GM18499 (cell line): ENCODE data around the gene RADIL.

Experiments used
- ATAC-seq: cut with Tn5 transposase; IDR thresholded peaks from one replicate; pipeline ENCODE4 v1.9.1; 2021; ENCODE audit warnings: moderate number of reproducible peaks; ENCODE audit not compliant: insufficient read depth, unreplicated experiment

RADIL gene

DNA sequence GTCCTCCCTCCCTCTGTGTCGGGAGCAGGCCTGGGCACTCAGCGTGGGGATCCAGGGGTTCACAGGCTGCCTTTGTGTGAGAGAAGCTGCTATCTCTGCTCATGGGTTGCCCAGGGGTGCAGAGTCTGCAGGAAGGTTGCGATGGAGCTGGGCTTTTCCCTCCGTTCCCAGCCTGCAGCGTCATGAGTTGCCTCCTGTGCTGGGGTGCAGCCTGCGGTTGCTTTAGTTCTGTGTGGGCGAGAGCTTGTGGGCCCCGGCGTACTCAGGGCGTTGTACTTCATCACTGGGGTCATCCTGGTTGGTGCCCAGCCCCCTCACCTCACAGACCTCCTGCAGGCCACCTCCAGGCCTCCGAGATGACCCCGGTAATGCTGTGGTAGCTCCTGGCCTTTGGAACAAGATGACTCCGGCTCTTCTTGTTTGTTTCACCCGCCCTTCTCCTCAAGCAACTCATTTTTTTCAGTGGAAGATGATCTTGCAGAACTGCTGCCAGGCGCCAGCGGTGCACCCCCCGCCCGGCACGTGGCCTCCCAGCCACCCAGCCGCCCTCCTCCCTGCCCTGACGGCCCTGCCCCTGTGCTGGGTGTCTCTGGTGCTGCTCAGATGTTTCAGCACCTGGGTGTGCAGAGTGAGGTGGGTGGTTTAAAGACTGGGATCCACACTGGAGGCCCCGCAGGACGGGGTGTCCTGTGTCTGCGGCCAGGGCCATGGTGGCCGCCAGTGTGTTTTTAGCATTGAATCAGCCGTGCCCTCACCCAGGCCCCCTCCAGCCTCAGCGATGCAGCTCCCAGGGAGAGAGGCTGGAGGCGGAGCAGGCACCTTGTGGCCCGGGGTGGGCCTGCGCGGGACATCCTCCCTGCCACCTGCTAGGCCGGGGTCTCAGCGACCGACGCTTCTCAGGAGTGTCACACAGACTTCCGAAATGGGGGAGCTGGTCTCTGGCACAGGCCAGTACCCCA, 100.9 kb downstream of the RADIL start:
- ATAC-seq = no peak

GRCh38 chr7:4781366-4782069, 102.0 kb downstream of the RADIL start:
- ATAC-seq = no peak

GRCh38 chr7:4779118-4779517, 104.4 kb downstream of the RADIL start:
- ATAC-seq = no peak

DNA sequence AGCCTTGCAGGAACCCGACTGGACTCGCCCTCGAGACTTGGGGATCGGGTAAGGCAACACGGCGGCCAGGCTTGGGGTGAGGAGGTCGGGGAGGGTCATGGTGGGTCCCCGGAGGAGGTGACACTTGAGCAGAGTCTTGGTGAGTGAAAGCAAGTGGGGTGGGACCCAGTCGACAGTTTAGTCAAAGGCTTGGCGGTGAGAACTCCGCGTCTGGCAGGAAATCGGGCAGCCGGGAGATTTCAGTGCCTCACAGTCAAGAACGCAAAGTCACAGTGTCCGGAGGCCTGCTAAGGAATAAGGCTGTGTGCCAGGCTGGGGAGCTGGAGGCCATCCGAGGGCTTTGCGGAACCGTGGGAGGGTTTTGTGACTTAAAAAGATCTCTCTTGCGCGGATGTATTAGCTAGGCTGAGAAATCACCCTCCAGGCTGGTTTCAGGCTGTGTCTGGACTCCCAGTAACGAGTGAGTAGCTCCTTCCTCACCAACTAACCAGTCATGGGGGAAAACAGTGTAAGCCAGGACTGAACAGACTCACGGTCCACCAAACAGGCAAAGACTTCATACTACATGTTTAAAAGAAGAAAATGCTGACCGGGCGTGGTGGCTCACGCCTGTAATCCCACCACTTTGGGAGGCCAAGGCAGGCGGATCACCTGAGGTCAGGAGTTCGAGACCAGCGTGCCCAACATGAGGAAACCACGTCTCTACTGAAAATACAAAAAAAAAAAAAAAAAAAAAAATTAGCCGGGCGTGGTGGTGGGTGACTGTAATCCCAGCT, 107.5 kb downstream of the RADIL start:
- peak; percentile 17 for ATAC-seq

- ATAC-seq = peak; percentile 44
Observed at GRCh38 chr7:4775250-4775847, 108.2 kb downstream of the RADIL start, which contains the start of gene AP5Z1. Gene AP5Z1, plus strand, starts transcription at chr7:4775623. Its CDS starts 93 bp downstream, at chr7:4775716.

DNA sequence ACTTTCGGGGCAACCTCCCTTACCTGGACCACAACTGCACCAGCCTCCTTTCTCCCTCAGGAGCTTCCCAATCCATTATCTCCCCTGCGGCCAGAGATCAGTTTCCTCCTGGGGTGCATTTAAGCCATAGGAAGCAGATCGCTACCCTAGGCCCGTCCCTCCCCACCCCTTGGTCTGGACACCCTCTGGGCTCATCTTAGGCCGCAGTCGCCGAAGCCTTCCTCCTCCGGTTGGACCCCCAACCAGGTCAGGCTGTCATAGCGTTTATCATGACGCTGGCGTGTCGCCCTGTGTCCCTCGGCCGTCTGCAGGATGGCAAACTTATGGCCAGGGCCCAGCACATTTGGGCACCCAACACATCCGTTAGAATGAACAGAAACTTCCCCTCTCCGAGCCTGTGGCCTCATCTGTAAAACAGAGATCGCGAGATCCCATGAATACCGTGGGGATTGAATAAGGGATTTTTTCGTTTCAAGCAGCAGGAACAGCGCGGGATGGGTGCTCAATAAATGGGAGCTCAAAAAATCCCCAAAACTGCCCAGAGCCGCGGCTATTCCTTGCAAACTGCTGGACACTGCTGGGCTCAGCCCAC, 108.8 kb downstream of the RADIL start:
- peak; percentile 17 for ATAC-seq

- ATAC-seq = no peak
Observed at GRCh38 chr7:4774007-4774406, 109.5 kb downstream of the RADIL start.

DNA sequence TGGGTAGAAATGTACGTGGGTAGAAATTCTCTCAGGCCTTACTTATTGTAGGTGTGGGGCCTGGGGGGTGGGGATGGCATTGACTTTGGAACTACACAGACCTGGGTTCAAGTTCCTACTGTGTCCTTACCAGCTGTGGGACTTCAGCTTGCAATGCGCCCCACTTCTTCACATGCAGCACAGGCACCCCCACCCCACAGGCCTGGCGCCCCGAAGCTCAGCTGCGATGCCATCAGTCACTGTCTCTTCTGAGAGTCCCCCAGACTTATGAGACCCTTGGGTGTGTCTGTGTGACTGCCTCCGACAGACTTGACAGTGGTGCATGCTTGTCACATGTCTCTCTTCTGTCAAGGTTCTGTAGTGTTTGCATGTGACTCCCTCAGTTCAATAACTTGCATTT, 111.2 kb downstream of the RADIL start:
- ATAC-seq = no peak

DNA sequence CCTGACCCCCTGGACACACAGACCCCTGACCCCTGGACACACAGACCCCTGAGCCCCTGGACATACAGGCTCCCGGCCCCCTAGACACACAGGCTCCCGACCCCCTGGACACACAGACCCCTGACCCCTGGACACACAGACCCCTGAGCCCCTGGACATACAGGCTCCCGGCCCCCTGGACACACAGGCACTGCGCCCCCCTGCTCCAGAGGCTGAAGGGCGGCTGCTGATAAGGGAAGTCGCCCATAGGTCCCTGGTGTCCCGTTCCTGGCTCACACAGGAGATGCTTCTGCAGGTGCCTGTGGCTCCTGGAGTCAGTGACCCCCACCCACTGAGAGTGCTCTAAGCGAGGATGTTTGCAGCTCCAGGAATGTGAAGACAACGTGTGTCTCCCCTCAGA, 111.8 kb downstream of the RADIL start:
- no peak for ATAC-seq

DNA sequence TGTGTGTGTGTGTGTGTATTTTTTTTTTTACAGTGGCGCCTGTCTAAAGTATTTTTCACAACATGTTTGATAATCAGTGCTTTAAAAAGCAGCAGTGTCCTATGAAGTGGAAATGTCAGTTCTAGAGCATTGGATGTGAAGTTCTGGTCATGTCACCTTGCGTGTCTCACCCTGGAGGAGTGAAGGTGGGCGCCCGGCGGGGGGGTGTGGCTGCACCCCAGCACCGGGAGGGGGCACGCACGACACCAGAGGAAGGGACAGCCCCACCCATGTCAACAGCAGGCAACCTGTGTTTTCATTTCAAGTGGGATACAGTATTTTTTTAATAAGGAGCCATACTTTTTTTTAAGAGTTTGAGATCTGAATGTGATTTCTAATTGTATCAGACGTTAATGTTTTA, 112.6 kb downstream of the RADIL start:
- ATAC-seq = no peak

DNA sequence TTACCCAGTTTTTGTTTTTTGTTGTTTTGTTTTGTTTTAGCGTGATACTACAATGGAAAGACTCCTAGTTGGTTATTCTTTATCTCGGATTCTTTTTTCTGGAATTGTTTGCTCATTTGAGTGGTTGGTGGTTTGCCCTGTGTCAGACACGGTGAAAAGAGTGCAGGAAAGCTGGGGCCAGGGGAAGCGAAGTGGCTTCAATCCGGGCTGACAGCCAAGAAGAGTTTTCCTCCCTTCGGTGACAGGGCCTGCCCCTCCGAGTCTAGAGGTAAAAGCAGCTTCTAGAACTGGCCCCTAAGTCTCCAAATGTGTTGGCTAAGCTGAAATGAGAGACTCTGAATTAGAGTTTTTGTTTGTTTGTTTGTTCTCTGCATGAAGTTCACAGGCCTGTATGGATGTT, 113.8 kb downstream of the RADIL start:
- no peak for ATAC-seq

GRCh38 chr7:4768597-4769569, 114.6 kb downstream of the RADIL start:
- no peak for ATAC-seq

- no peak for ATAC-seq
Observed at GRCh38 chr7:4766666-4767519, 116.6 kb downstream of the RADIL start.

DNA sequence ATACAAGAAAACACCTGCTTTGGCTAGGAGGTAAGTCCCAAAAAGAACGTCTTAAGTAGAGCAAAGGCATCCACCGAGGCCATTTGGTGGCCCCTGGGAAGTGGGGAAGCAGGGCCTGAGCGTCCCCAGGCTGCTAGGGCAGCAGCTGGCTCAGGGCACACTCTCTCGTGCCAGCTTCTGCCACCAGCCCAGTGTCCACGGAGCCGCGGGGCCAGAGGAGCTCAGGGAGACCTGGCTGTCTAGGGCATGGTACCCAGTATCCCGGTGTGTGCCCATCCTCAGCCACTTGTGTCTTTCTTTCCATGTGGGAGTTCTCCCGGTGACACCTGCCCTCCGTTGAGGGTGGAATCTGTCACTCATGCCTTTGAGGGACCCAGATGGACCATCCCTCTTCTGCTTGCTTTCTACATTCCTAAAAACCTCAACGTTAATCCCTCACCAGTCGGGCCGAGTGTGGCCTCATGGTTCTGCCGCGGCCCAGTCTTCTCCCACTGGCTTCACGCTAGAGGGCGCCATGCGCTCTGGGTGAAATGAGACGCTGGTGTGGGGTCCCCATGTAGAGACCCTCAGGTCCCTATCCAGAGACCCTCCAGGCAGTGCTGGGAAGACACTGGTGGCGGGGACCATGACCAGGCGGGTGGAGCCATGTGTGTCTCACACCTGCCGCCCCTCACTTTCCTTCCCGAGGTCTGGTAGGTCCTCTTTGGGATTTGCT, 117.6 kb downstream of the RADIL start:
- no peak for ATAC-seq

DNA sequence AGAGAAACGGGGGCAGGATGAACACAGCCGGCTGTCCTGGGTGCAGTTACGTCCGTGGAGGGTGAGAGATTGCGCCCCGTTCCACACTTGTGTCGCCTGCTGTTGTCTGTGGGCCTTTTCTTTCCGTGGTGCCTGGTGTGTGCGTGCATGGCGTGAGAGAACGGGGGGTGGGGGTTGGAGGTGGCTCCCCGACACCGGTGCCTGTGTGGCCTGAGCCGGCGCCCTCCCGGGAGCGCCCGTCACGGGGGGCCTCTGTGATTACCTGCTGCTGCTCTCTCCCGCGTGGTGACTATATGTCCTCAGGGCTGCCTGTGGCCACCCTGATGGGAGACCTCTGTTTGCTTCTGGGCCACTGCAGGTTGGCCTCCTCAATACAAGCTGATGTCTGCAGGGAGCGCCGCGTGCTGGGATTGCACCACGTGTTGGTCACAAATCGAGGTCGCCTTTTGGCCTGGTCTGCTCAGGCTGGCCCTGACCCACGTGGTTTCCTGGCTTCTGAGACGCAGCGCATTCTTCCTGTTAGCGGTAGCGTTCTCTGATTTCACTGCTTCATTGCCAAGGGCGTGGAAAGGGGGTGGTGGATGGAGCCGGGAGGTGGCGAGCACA, 119.0 kb downstream of the RADIL start:
- no peak for ATAC-seq

GRCh38 chr7:4763794-4764185, 119.7 kb downstream of the RADIL start:
- no peak for ATAC-seq
